ENCODE data around the gene ALKAL2. TPM values are rescaled to one million over a fixed set of nuclear protein-coding genes. Genes with fewer than 3 reads are reported as not detected.

The ALKAL2 gene
- total and polyA plus RNA-seq, 2 donors (not counting 3 experiments of a cell fraction or from before 2014, with no cell fraction given), result not detected

- H3K4me1 ChIP-seq (ENCODE audit: control insufficient read depth, extremely low read depth, insufficient read depth, low read length), result no peaks in the 10 kb centered on the region
- ChIA-PET CTCF (interaction anchor here (1.1 kb wide), 1 partner anchor 9 kb away, joined by 4 read pairs; no protein-coding TSS in a partner anchor), POLR2A (no interaction called here)
- no peak for FAIRE-seq
- no peak overlapping the region for H3K4me2 ChIP-seq (ENCODE audit: insufficient read depth, low read length)
- H3K27ac ChIP-seq (ENCODE audit: insufficient read depth, low read depth, low read length), result no peak overlapping the region
- H2AFZ ChIP-seq (ENCODE audit: low read depth, low read length), result no peak overlapping the region
- no TSS peak for BruUV-seq (replicated peaks)
- H3K36me3 ChIP-seq (ENCODE audit: control insufficient read depth in 2 of 2, extremely low read depth in 1 of 2, insufficient read depth in 2 of 2, low read length in 2 of 2), result peaks cover 11 to 17% of the 10 kb centered on the region in 2 experiments
- no peak overlapping the region for H3K9ac ChIP-seq (replicated peaks; ENCODE audit: extremely low read depth, insufficient read depth, low read length)
- dilution Hi-C loops (cut with MboI; ENCODE audit: extremely low pct_ligation_motif_present, low sequenced_read_pairs), result no loop called here
- no peaks in the 10 kb centered on the region for H3K9me1 ChIP-seq (replicated peaks; ENCODE audit: control insufficient read depth, extremely low read depth, insufficient read depth, low read length)
- H3K9me3 ChIP-seq (replicated peaks; ENCODE audit: control insufficient read depth, insufficient read depth, low read length), result no peaks in the 10 kb centered on the region
- TF ChIP-seq FOS (IDR thresholded peaks at IDR 0.05; ENCODE audit: borderline replicate concordance, insufficient read depth, low read length) (no peak), MYC (IDR thresholded peaks at IDR 0.05; ENCODE audit: low read depth, low read length) (no peak), POLR2A (IDR thresholded peaks at IDR 0.05; ENCODE audit: low read depth, low read length) (no peak), EZH2 (IDR thresholded peaks at IDR 0.05; ENCODE audit: borderline replicate concordance, low read depth, low read length, severe bottlenecking) (no peak), POLR2AphosphoS5 (IDR thresholded peaks at IDR 0.05; ENCODE audit: insufficient read depth, low read depth, low read length) (no peak), CTCF (IDR thresholded peaks at IDR 0.05; ENCODE audit: extremely low read depth in 1 of 2, insufficient read depth in 1 of 2, low read depth in 1 of 2, low read length in 2 of 2) (no peak), MAX (IDR thresholded peaks at IDR 0.05; ENCODE audit: insufficient read depth, insufficient read length) (no peak), JUN (IDR thresholded peaks at IDR 0.05; ENCODE audit: borderline replicate concordance, insufficient read depth, insufficient read length, low read depth) (no peak), GATA2 (IDR thresholded peaks at IDR 0.05; ENCODE audit: insufficient read depth, insufficient read length, low read depth, low read length) (no peak)
- H3K4me3 ChIP-seq (replicated peaks in 1 of 3; ENCODE audit: insufficient read depth in 1 of 3, low read depth in 1 of 3, low read length in 3 of 3), result no peak overlapping the region
- peaks cover 4% of the 10 kb centered on the region for H3K79me2 ChIP-seq (ENCODE audit: control insufficient read depth, insufficient read depth, low read length)
- intact Hi-C loops (cut with micrococcal nuclease), result no loop called here
- DNase-seq (ENCODE audit: low read depth, low spot score), result no peak
- no peaks in the 10 kb centered on the region for H4K20me1 ChIP-seq (replicated peaks; ENCODE audit: control insufficient read depth, extremely low read depth, insufficient read depth, low read length)
- peaks cover 1 to 11% of the 10 kb centered on the region in 2 experiments for H3K27me3 ChIP-seq (ENCODE audit: control insufficient read depth in 2 of 2, insufficient read depth in 2 of 2, low read length in 2 of 2)
Measured at GRCh38 chr2:281381-281780, 6.5 kb downstream of the ALKAL2 start.
